GM23338 (cell line): ENCODE results near the gene RRP1. TPM values are rescaled to one million over a fixed set of nuclear protein-coding genes. Genes with fewer than 3 reads are reported as not detected.
A peak's percentile ranks its signal among the peaks of the same experiment; 100 is the strongest.

Experiments
- ATAC-seq: fragments of 200-7000 bp; cut with Tn5 transposase; 3 replicates; pipeline ENCODE4 v1.9.1; 2020
- DNase-seq: peaks from one replicate; pipeline ENCODE4 v3.0.0-alpha.2; 2015; ENCODE audit warnings: low spot score
- H2AFZ ChIP-seq: fragments of 200-600 bp; sonication (generic); 2 replicates; pipeline ENCODE4 v1.8.0; 2016; ENCODE audit warnings: antibody characterized with exemption, mild to moderate bottlenecking, moderate library complexity
- H3F3A ChIP-seq: fragments of 200-600 bp; sonication (generic); replicated peaks from 2 replicates; pipeline ENCODE4 v1.8.0; 2017; ENCODE audit warnings: antibody characterized with exemption, mixed run types, low read depth
- H3K27ac ChIP-seq: fragments of 200-600 bp; sonication (generic); 2 replicates; pipeline ENCODE4 v1.6.1; 2016; ENCODE audit warnings: low read depth
- H3K27me3 ChIP-seq: fragments of 200-600 bp; sonication (generic); 2 replicates; pipeline ENCODE4 v1.8.0; 2016; ENCODE audit warnings: mild to moderate bottlenecking, mixed run types, moderate library complexity; ENCODE audit not compliant: insufficient read depth
- H3K36me3 ChIP-seq: fragments of 200-600 bp; sonication (generic); 2 replicates; pipeline ENCODE4 v1.8.0; 2016; ENCODE audit warnings: mild to moderate bottlenecking; ENCODE audit not compliant: insufficient read depth
- H3K4me1 ChIP-seq: fragments of 200-600 bp; sonication (generic); 2 replicates; pipeline ENCODE4 v1.8.0; 2016; ENCODE audit warnings: mild to moderate bottlenecking, moderate library complexity; ENCODE audit not compliant: insufficient read depth
- H3K4me2 ChIP-seq: fragments of 200-600 bp; sonication (generic); 2 replicates; pipeline ENCODE4 v1.7.1; 2017; ENCODE audit warnings: mixed run types
- H3K4me3 ChIP-seq: fragments of 200-600 bp; sonication (generic); 2 replicates; pipeline ENCODE4 v1.6.1; 2016; ENCODE audit warnings: mixed run types
- H3K79me2 ChIP-seq: fragments of 200-600 bp; sonication (generic); replicated peaks from 2 replicates; pipeline ENCODE4 v1.8.0; 2017; ENCODE audit warnings: mild to moderate bottlenecking; ENCODE audit not compliant: insufficient read depth
- H3K9me2 ChIP-seq: fragments of 200-600 bp; sonication (generic); 2 replicates; pipeline ENCODE4 v1.8.0; 2017; ENCODE audit not compliant: insufficient read depth
- H4K20me1 ChIP-seq: fragments of 200-600 bp; sonication (generic); replicated peaks from 2 replicates; pipeline ENCODE4 v1.8.0; 2017; ENCODE audit warnings: mild to moderate bottlenecking; ENCODE audit not compliant: insufficient read depth
- H3K27ac Mint-ChIP-seq: 2 replicates; pipeline ENCODE4 v1.8.0; 2020; ENCODE audit warnings: inconsistent platforms, mild to moderate bottlenecking, moderate library complexity, mixed read lengths
- H3K27me3 Mint-ChIP-seq: 3 replicates; pipeline ENCODE4 v1.8.0; 2022; ENCODE audit warnings: low read depth, mild to moderate bottlenecking, moderate library complexity, mixed read lengths, inconsistent platforms; ENCODE audit not compliant: insufficient read depth, poor library complexity
- H3K36me3 Mint-ChIP-seq: 3 replicates; pipeline ENCODE4 v1.8.0; 2021; ENCODE audit warnings: low read depth, mild to moderate bottlenecking, inconsistent platforms, moderate library complexity, mixed read lengths
- H3K4me1 Mint-ChIP-seq: 3 replicates; pipeline ENCODE4 v1.8.0; 2020; ENCODE audit warnings: mild to moderate bottlenecking, inconsistent platforms, mixed read lengths
- H3K4me3 Mint-ChIP-seq: 3 replicates; pipeline ENCODE4 v1.8.0; 2021; ENCODE audit warnings: moderate library complexity, mild to moderate bottlenecking, inconsistent platforms, mixed read lengths
- H3K9me3 Mint-ChIP-seq: 3 replicates; pipeline ENCODE4 v1.8.0; 2020; ENCODE audit warnings: moderate library complexity, mild to moderate bottlenecking, inconsistent platforms, mixed read lengths
- CREB1 ChIP-seq: fragments of 250-450 bp; sonication (Bioruptor Pico); IDR thresholded peaks from 2 replicates; pipeline ENCODE4 v1.5.0; 2020; ENCODE audit warnings: low read depth, mild to moderate bottlenecking, moderate library complexity
- CTCF ChIP-seq, 2 experiments: fragments of 200-600 bp in 1 of 2; sonication (generic) in 1 of 2; conservative IDR thresholded peaks; 2 replicates each; pipeline versions ENCODE4 v1.5.1 to v1.6.1; 2016 to 2017; ENCODE audit warnings: antibody characterized with exemption in 2 of 2, low read depth in 2 of 2, mild to moderate bottlenecking in 2 of 2, moderate library complexity in 1 of 2
- ETS1 ChIP-seq: IDR thresholded peaks from 2 replicates; pipeline ENCODE4 v1.6.1; 2016; ENCODE audit warnings: antibody characterized with exemption
- EZH2 ChIP-seq: fragments of 200-600 bp; sonication (generic); IDR thresholded peaks from one replicate; pipeline ENCODE4 v1.8.0; 2017; ENCODE audit warnings: antibody characterized with exemption, mild to moderate bottlenecking, low read depth; ENCODE audit not compliant: unreplicated experiment
- EZH2phosphoT487 ChIP-seq: fragments of 200-600 bp; sonication (generic); IDR thresholded peaks from one replicate; pipeline ENCODE4 v1.8.1; 2018; ENCODE audit warnings: antibody characterized with exemption; ENCODE audit not compliant: unreplicated experiment
- JUNB ChIP-seq: IDR thresholded peaks from one replicate; pipeline ENCODE4 v1.6.1; 2016; ENCODE audit warnings: antibody characterized with exemption; ENCODE audit not compliant: unreplicated experiment
- NANOG ChIP-seq: IDR thresholded peaks from 2 replicates; pipeline ENCODE4 v1.6.1; 2016; ENCODE audit warnings: antibody characterized with exemption, borderline replicate concordance
- POLR2AphosphoS5 ChIP-seq: IDR thresholded peaks from 2 replicates; pipeline ENCODE4 v1.6.1; 2016; ENCODE audit warnings: antibody characterized with exemption, low read depth
- REST ChIP-seq: IDR thresholded peaks from one replicate; pipeline ENCODE4 v1.6.1; 2018; ENCODE audit warnings: antibody characterized with exemption; ENCODE audit not compliant: unreplicated experiment
- STAT1 ChIP-seq: IDR thresholded peaks from one replicate; pipeline ENCODE4 v1.6.1; 2016; ENCODE audit warnings: antibody characterized with exemption; ENCODE audit not compliant: unreplicated experiment
- ZNF114 ChIP-seq: fragments of 250-450 bp; sonication (Bioruptor Pico); IDR thresholded peaks from 2 replicates; pipeline ENCODE4 v1.5.0; 2020; ENCODE audit warnings: mild to moderate bottlenecking, moderate library complexity
- ZNF331 ChIP-seq: fragments of 250-450 bp; sonication (Bioruptor Pico); IDR thresholded peaks from 2 replicates; pipeline ENCODE4 v1.5.0; 2020; ENCODE audit warnings: low read depth, mild to moderate bottlenecking, moderate library complexity
- ZNF462 ChIP-seq: fragments of 250-450 bp; sonication (Bioruptor Pico); IDR thresholded peaks from 2 replicates; pipeline ENCODE4 v1.5.0; 2020; ENCODE audit warnings: mild to moderate bottlenecking, moderate library complexity
- polyA plus RNA-seq: library from polyadenylated mRNA; unstranded; fragments of >200 nt; fragmentation: Nextera tagmentation; extraction: Ambion mirVana; gene quantifications from 2 replicates; pipeline ENCODE4 v1.2.1, GENCODE V29; 2016
- total RNA-seq: library from RNA; depleted of rRNA; stranded (reverse); fragments of >200 nt; shearing (Covaris generic); gene quantifications from 2 replicates; pipeline ENCODE4 v1.2.3, GENCODE V29; 2014

Gene RRP1
- total and polyA plus RNA-seq, 2 experiments from 2014 or later, result 36.5 to 63.5 TPM

- H3K9me2 ChIP-seq, result no peaks in the 10 kb centered on the region
- H3K9me3 Mint-ChIP-seq, result peaks cover 5% of the 10 kb centered on the region; the same call in 2 of the 3 replicates
- no peaks in the 10 kb centered on the region for H3F3A ChIP-seq
- H3K4me3 ChIP-seq, result no peak overlapping the region
- H3K27ac Mint-ChIP-seq, result no peak overlapping the region
- H3K27me3 ChIP-seq, result no peaks in the 10 kb centered on the region
- DNase-seq (peak; percentile 79), ATAC-seq (peak; percentile 91)
- peaks cover 6% of the 10 kb centered on the region; the same call in 2 of the 3 replicates for H3K4me1 Mint-ChIP-seq
- H3K36me3 Mint-ChIP-seq, result peaks cover 6% of the 10 kb centered on the region; the same call in 2 of the 3 replicates
- H3K27ac ChIP-seq, result no peak overlapping the region
- no peaks in the 10 kb centered on the region for H3K36me3 ChIP-seq
- no peak overlapping the region for H3K4me3 Mint-ChIP-seq
- H3K4me1 ChIP-seq, result 0 out of 2 replicates have a peak, but pooled peaks cover 5% of the 10 kb centered on the region
- TF ChIP-seq STAT1 (no peak), EZH2 (no peak), ZNF331 (CRISPR knock-in tag) (no peak), ETS1 (no peak), POLR2AphosphoS5 (no peak), CREB1 (no peak), EZH2phosphoT487 (no peak), REST (no peak), ZNF462 (CRISPR knock-in tag) (no peak), CTCF (conservative IDR thresholded peaks at IDR 0.05; ENCODE audit: low read depth in 2 of 2) (no peak), JUNB (no peak), NANOG (no peak), ZNF114 (CRISPR knock-in tag) (no peak)
- peaks cover 4% of the 10 kb centered on the region for H3K27me3 Mint-ChIP-seq
- H3K79me2 ChIP-seq, result no peaks in the 10 kb centered on the region
- H2AFZ ChIP-seq, result peak overlapping the region; percentile 93
- H3K4me2 ChIP-seq, result no peak overlapping the region
- no peaks in the 10 kb centered on the region for H4K20me1 ChIP-seq
Observed at GRCh38 chr21:43825936-43826622, 36.7 kb downstream of the RRP1 start.
